Psoas muscle (tissue), 8 donors: ENCODE results near the gene GRID1. TPM values are rescaled to one million over a fixed set of nuclear protein-coding genes. Genes with fewer than 3 reads are reported as not detected.

Experiments used
- ATAC-seq, 4 donors: fragments of 200-7000 bp; cut with Tn5 transposase; one replicate each; pipeline ENCODE4 v1.9.1; 2020; ENCODE audit warnings: moderate library complexity in 3 of 4, mild to moderate bottlenecking in 2 of 4
- DNase-seq, 2 donors: peaks; one replicate each; pipeline ENCODE4 v3.0.0-alpha.2; 2020
- H3K27ac ChIP-seq: fragments of 200-600 bp; one replicate; pipeline ENCODE4 v1.8.0; 2022
- H3K27me3 ChIP-seq, 3 donors: fragments of 200-600 bp in 1 of 3; one replicate each; pipeline versions ENCODE4 v1.6.1 to v1.8.0; 2013 to 2022; ENCODE audit warnings: low read length in 2 of 3, mild to moderate bottlenecking in 2 of 3, moderate library complexity in 1 of 3; ENCODE audit not compliant: insufficient read depth in 3 of 3
- H3K36me3 ChIP-seq, 2 donors: fragments of 200-600 bp in 1 of 2; one replicate each; pipeline versions ENCODE4 v1.6.1 to v1.8.0; 2013 to 2022; ENCODE audit warnings: low read depth in 1 of 2, mild to moderate bottlenecking in 1 of 2, moderate library complexity in 1 of 2; ENCODE audit not compliant: insufficient read depth in 1 of 2
- H3K4me1 ChIP-seq: fragments of 200-600 bp; one replicate; pipeline ENCODE4 v1.8.0; 2022
- H3K4me3 ChIP-seq: fragments of 200-600 bp; one replicate; pipeline ENCODE4 v1.8.0; 2022; ENCODE audit warnings: mild to moderate bottlenecking
- H3K9me3 ChIP-seq: fragments of 200-600 bp; one replicate; pipeline ENCODE4 v1.8.0; 2022
- WGBS, 3 donors: extraction: QIAGEN DNeasy Blood & Tissue Kit; methylation state at CpG; one replicate each; pipeline versions ENCODE4 v1.1.6 to v1.1.7; 2013; 5-methylcytosine and 5-hydroxymethylcytosine counted together
- intact Hi-C, 2 donors: fragments of 100-400 bp; cut with DNase I; formaldehyde crosslinking; loops; one replicate each; pipeline versions ENCODE4 v1.11.0 to v1.14.2; 2022
- polyA plus RNA-seq, 3 donors: library from polyadenylated mRNA; stranded (reverse); fragments of 200-250 nt; gene quantifications; one replicate each; pipeline ENCODE4 v1.2.3, GENCODE V29; 2013
- total RNA-seq, 4 donors: library from RNA; stranded (reverse); fragmentation: NEBNext Ultra II Directional in 2 of 4; extraction: Animal tissue kit (Norgen Biotek cat#: 25700) in 2 of 4; gene quantifications; one replicate each; pipeline versions ENCODE4 v1.2.1 to v1.2.4, GENCODE V29; 2021 to 2023
- TF ChIP-seq, protein P1 (sequence below): fragments of 200-600 bp; IDR thresholded peaks from one replicate; pipeline ENCODE4 v1.8.0; 2022; ENCODE audit warnings: antibody characterized with exemption
- donor health status: healthy with polysubstance abuse.
- donor health status: DM: no; HTN: no; CAD: no; lungs with moderate emphysema.
- donor health status: Bipolar disorder and iron deficiency.
- donor health status: healthy.
- donor health status: DM: yes; HTN: yes; CAD: no.
- donor health status: DM: no; HTN: no; CAD: no.
- donor health status: DM: no; HTN: no; CAD: no.
- donor health status: DM: yes; HTN: yes; CAD: no.

The GRID1 gene
- total and polyA plus RNA-seq, 7 donors: 0.17 to 0.56 (median 0.24) TPM

GRCh38 chr10:86117051-86117450 lies 249.5 kb downstream of the GRID1 start:
- no peaks in the 10 kb centered on the region for H3K4me1 ChIP-seq
- no peaks in the 10 kb centered on the region for H3K36me3 ChIP-seq
- H3K9me3 ChIP-seq: no peaks in the 10 kb centered on the region
- ATAC-seq (no peak), DNase-seq (no peak)
- TF ChIP-seq, protein P1, sequence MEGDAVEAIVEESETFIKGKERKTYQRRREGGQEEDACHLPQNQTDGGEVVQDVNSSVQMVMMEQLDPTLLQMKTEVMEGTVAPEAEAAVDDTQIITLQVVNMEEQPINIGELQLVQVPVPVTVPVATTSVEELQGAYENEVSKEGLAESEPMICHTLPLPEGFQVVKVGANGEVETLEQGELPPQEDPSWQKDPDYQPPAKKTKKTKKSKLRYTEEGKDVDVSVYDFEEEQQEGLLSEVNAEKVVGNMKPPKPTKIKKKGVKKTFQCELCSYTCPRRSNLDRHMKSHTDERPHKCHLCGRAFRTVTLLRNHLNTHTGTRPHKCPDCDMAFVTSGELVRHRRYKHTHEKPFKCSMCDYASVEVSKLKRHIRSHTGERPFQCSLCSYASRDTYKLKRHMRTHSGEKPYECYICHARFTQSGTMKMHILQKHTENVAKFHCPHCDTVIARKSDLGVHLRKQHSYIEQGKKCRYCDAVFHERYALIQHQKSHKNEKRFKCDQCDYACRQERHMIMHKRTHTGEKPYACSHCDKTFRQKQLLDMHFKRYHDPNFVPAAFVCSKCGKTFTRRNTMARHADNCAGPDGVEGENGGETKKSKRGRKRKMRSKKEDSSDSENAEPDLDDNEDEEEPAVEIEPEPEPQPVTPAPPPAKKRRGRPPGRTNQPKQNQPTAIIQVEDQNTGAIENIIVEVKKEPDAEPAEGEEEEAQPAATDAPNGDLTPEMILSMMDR: no peak
- no peak overlapping the region for H3K4me3 ChIP-seq
- H3K27ac ChIP-seq: no peak overlapping the region
- intact Hi-C loops: no loop called here
- no peaks in the 10 kb centered on the region for H3K27me3 ChIP-seq

DNA sequence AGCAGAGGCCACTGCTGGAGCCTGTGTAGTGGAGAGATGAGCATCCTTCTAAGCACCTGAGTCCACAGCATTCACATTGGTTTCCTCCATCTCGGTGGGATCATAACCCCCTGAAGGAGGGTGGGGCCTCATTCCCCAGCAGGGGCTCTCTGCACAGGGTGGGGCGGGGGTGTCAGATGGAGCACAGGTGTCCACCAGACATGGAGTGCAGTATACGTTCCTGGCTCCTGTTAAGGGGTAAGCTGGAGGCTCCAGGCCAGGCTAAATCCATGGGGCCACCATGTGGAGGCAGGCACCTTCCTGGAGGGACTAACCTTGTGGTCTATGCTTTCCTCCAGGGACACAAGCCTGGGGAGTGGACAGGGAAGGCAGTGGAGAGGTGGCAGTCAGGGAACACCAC lies 252.6 kb downstream of the GRID1 start:
- no peak overlapping the region for H3K27ac ChIP-seq
- ATAC-seq: no peak
- no peaks in the 10 kb centered on the region for H3K27me3 ChIP-seq
- H3K4me1 ChIP-seq: no peaks in the 10 kb centered on the region
- 72 to 78% (median 74%) methylated on average over 3 of the region's 3 CpGs for WGBS, 3 donors
- no peak for DNase-seq
- H3K9me3 ChIP-seq: no peaks in the 10 kb centered on the region
- intact Hi-C loops: no loop called here
- TF ChIP-seq, protein P1: no peak
- H3K4me3 ChIP-seq: no peak overlapping the region
- H3K36me3 ChIP-seq: no peaks in the 10 kb centered on the region

GRCh38 chr10:86113501-86113900 lies 253.1 kb downstream of the GRID1 start:
- H3K4me1 ChIP-seq: no peaks in the 10 kb centered on the region
- 84 to 85% (median 84%) methylated on average over 4 of the region's 4 CpGs for WGBS, 3 donors
- H3K36me3 ChIP-seq: no peaks in the 10 kb centered on the region
- H3K27me3 ChIP-seq: no peaks in the 10 kb centered on the region
- DNase-seq (no peak), ATAC-seq (no peak)
- no peaks in the 10 kb centered on the region for H3K9me3 ChIP-seq
- H3K4me3 ChIP-seq: no peak overlapping the region
- intact Hi-C loops: no loop called here
- no peak overlapping the region for H3K27ac ChIP-seq
- TF ChIP-seq, protein P1: no peak

GRCh38 chr10:86113044-86113443 lies 253.6 kb downstream of the GRID1 start:
- no peaks in the 10 kb centered on the region for H3K27me3 ChIP-seq
- no peak overlapping the region for H3K27ac ChIP-seq
- no peaks in the 10 kb centered on the region for H3K4me1 ChIP-seq
- H3K4me3 ChIP-seq: no peak overlapping the region
- TF ChIP-seq, protein P1: no peak
- WGBS, 3 donors: 38 to 60% (median 43%) methylated on average over 1 of the region's 1 CpG
- H3K9me3 ChIP-seq: no peaks in the 10 kb centered on the region
- ATAC-seq (no peak), DNase-seq (no peak)
- H3K36me3 ChIP-seq: no peaks in the 10 kb centered on the region
- intact Hi-C loops: no loop called here

DNA sequence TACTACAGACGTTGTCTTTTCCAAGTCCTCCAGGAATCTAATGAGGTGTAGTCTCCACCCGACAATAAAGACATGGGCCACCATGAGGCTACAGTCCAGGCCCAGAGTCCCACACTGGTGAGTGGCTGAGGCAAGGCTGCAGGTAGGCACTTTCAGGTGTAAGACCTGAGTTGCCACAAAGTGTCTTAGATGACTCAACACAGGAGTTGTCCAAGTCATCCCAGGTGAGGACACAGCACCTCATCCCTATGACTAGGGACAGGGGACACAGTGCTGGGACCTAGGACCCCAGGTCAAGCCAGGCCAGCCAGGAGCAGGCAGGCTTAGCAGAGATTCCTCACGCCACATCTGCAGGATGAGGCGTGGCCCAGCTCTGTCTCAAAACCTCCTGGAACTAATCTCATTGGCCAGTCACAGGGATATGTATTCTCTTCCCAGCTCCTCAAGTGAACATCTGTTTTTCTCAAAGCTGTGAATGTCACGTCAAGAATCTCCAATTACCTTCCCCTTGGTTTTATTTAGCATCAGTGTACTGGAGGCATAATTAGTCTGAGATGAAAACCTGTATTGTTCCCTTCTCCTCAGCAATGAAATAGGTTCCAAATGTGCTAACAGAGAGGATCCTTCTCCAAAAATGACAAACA lies 254.6 kb downstream of the GRID1 start:
- Histone ChIP-seq H3K27ac (no peak overlapping the region), H3K27me3 (no peaks in the 10 kb centered on the region), H3K4me3 (no peak overlapping the region), H3K36me3 (no peaks in the 10 kb centered on the region), H3K9me3 (no peaks in the 10 kb centered on the region), H3K4me1 (no peaks in the 10 kb centered on the region)
- DNase-seq (no peak), ATAC-seq (no peak)
- 44 to 53% (median 49%) methylated on average over 5 of the region's 5 CpGs for WGBS, 3 donors
- intact Hi-C loops: no loop called here
- TF ChIP-seq, protein P1: no peak
